T-cell (primary cell): ENCODE measurements around the gene TSPOAP1. TPM values are rescaled to one million over a fixed set of nuclear protein-coding genes. Genes with fewer than 3 reads are reported as not detected.

Source experiments
- ATAC-seq, 4 experiments: fragments of 200-7000 bp in 3 of 4; fragments of 150-1000 bp in 1 of 4; cut with Tn5 transposase; replicated peaks in 1 of 4; 1 replicate in 3 of 4; 2 replicates in 1 of 4; pipeline ENCODE4 v1.10.0; 2021; ENCODE audit warnings: moderate library complexity in 3 of 4, mild to moderate bottlenecking in 2 of 4, moderate number of reproducible peaks in 1 of 4
- CTCF ChIA-PET, 2 donors: fragments of 300-600 bp; sonication (Branson Sonifier 250); formaldehyde crosslinking; loops; one replicate each; lab custom pipeline; 2022; ENCODE audit warnings: antibody characterized with exemption in 2 of 2; lab: Charles Lee
- POLR2A ChIA-PET, 2 donors: fragments of 300-600 bp; sonication (Branson Sonifier 250); formaldehyde crosslinking; loops; one replicate each; lab custom pipeline; 2022; ENCODE audit warnings: antibody characterized with exemption in 2 of 2; lab: Charles Lee
- DNase-seq, 35 experiments: peaks; one replicate each; pipeline versions ENCODE4 v3.0.0 to v3.0.0-alpha.2; 2013 to 2023
- H3K27ac ChIP-seq: one replicate; pipeline ENCODE4 v1.5.1; 2013; ENCODE audit warnings: low read length
- H3K27me3 ChIP-seq, 2 experiments: replicated peaks in 1 of 2; 1 replicate in 1 of 2; 2 replicates in 1 of 2; pipeline versions ENCODE4 v1.6.1 to v1.7.0; 2013; ENCODE audit warnings: low read length in 1 of 2, mixed read lengths in 1 of 2; ENCODE audit not compliant: control insufficient read depth in 2 of 2, insufficient read depth in 2 of 2; ENCODE audit errors: extremely low read depth in 1 of 2
- H3K36me3 ChIP-seq, 2 donors: 1 replicate in 1 of 2; 2 replicates in 1 of 2; pipeline versions ENCODE4 v1.6.1 to v1.7.0; 2013; ENCODE audit warnings: low read length in 1 of 2; ENCODE audit not compliant: control insufficient read depth in 2 of 2, insufficient read depth in 1 of 2; ENCODE audit errors: extremely low read depth in 1 of 2
- H3K4me1 ChIP-seq, 2 experiments: 1 replicate in 1 of 2; 2 replicates in 1 of 2; pipeline versions ENCODE4 v1.6.1 to v1.7.0; 2013; ENCODE audit warnings: low read length in 2 of 2, mixed read lengths in 1 of 2; ENCODE audit not compliant: insufficient read depth in 2 of 2, control insufficient read depth in 1 of 2; ENCODE audit errors: extremely low read depth in 1 of 2
- H3K4me3 ChIP-seq, 2 donors: 1 replicate in 1 of 2; 2 replicates in 1 of 2; pipeline versions ENCODE4 v1.5.1 to v1.7.0; 2013; ENCODE audit warnings: mild to moderate bottlenecking in 2 of 2, low read length in 1 of 2, moderate library complexity in 1 of 2; ENCODE audit not compliant: control insufficient read depth in 1 of 2; ENCODE audit errors: extremely low read depth in 1 of 2
- H3K9me3 ChIP-seq: 2 replicates; pipeline ENCODE4 v1.7.0; 2013
- H3K27ac Mint-ChIP-seq, 2 donors: one replicate each; pipeline ENCODE4 v1.8.0; 2020 to 2021; ENCODE audit warnings: mild to moderate bottlenecking in 2 of 2, mixed read lengths in 2 of 2
- H3K27me3 Mint-ChIP-seq, 2 donors: one replicate each; pipeline ENCODE4 v1.8.0; 2021 to 2022; ENCODE audit warnings: mixed read lengths in 2 of 2
- H3K36me3 Mint-ChIP-seq: one replicate; pipeline ENCODE4 v1.8.0; 2021; ENCODE audit warnings: mixed read lengths
- H3K4me1 Mint-ChIP-seq, 3 donors: one replicate each; pipeline ENCODE4 v1.8.0; 2020 to 2022; ENCODE audit warnings: mixed read lengths in 3 of 3, mild to moderate bottlenecking in 1 of 3
- H3K4me3 Mint-ChIP-seq, 3 donors: one replicate each; pipeline ENCODE4 v1.8.0; 2020 to 2022; ENCODE audit warnings: mild to moderate bottlenecking in 3 of 3, mixed read lengths in 3 of 3, moderate library complexity in 3 of 3
- H3K9me3 Mint-ChIP-seq, 3 donors: one replicate each; pipeline ENCODE4 v1.8.0; 2020 to 2022; ENCODE audit warnings: mixed read lengths in 3 of 3
- WGBS: methylation state at CpG from one replicate; pipeline ENCODE4 v1.1.5; 2013; ENCODE audit warnings: missing lambda C conversion rate; ENCODE audit not compliant: insufficient coverage; 5-methylcytosine and 5-hydroxymethylcytosine counted together
- total RNA-seq, 35 experiments: library from RNA in 6 of 35; stranded (reverse) in 6 of 35; fragments of 120-200 nt in 1 of 35; gene quantifications; one replicate each; pipeline versions ENCODE4 v1.2.1 to v1.2.4 and lab custom pipeline; 2013 to 2026

The TSPOAP1 gene, protein sequence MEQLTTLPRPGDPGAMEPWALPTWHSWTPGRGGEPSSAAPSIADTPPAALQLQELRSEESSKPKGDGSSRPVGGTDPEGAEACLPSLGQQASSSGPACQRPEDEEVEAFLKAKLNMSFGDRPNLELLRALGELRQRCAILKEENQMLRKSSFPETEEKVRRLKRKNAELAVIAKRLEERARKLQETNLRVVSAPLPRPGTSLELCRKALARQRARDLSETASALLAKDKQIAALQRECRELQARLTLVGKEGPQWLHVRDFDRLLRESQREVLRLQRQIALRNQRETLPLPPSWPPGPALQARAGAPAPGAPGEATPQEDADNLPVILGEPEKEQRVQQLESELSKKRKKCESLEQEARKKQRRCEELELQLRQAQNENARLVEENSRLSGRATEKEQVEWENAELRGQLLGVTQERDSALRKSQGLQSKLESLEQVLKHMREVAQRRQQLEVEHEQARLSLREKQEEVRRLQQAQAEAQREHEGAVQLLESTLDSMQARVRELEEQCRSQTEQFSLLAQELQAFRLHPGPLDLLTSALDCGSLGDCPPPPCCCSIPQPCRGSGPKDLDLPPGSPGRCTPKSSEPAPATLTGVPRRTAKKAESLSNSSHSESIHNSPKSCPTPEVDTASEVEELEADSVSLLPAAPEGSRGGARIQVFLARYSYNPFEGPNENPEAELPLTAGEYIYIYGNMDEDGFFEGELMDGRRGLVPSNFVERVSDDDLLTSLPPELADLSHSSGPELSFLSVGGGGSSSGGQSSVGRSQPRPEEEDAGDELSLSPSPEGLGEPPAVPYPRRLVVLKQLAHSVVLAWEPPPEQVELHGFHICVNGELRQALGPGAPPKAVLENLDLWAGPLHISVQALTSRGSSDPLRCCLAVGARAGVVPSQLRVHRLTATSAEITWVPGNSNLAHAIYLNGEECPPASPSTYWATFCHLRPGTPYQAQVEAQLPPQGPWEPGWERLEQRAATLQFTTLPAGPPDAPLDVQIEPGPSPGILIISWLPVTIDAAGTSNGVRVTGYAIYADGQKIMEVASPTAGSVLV (N-terminal part only)
- total RNA-seq (10 to 100 TPM; 15.6 to 62.7 (median 19.9) TPM), total RNA-seq (lab: John Stamatoyannopoulos, UW) (36.8 to 105 (median 54.9) reads per million in 29 experiments)
- 19.2 TPM for total RNA-seq (2013)

GRCh38 chr17:58328195-58329034, at the start of gene TSPOAP1:
TSPOAP1 (minus strand) TSS chr17:58328795; CDS start chr17:58327920, 875 bp downstream.
- peaks cover 11 to 65% of the 10 kb centered on the region in 2 experiments for H3K4me1 ChIP-seq
- peaks cover 10 to 21% of the 10 kb centered on the region in 2 donors for H3K36me3 ChIP-seq
- H3K4me1 Mint-ChIP-seq, result peaks cover 44 to 67% (median 51%) of the 10 kb centered on the region in 3 donors
- peak in 32 of 35 experiments; percentile 30 to 85 (median 56) for DNase-seq
- peak within 1 kb of the TSS; percentile 57 to 90 for H3K4me3 ChIP-seq
- peak; percentile 6 to 23 (median 16) for ATAC-seq
- peak within 1 kb of the TSS; percentile 50 for H3K27ac ChIP-seq
- H3K27me3 Mint-ChIP-seq, result no peaks in the 10 kb centered on the region
- 0% methylated on average over 14 of the region's 23 CpGs for WGBS
- POLR2A ChIA-PET, result interaction anchor here (0.9 to 1.8 kb wide), 7 partner anchors 9 to 23 kb away, joined by 3 to 9 read pairs (median 5); partner anchors contain the start of gene SUPT4H1 (in 1 of the 2)
- H3K36me3 Mint-ChIP-seq, result peaks cover 22% of the 10 kb centered on the region
- CTCF ChIA-PET, result interaction anchor here (0.5 to 3.4 kb wide), 9 partner anchors 9 to 1035 kb away, joined by 3 to 38 read pairs (median 6); no protein-coding TSS in a partner anchor
- H3K9me3 Mint-ChIP-seq, result no peaks in the 10 kb centered on the region
- H3K9me3 ChIP-seq, result no peaks in the 10 kb centered on the region
- peaks cover 0 to 2% of the 10 kb centered on the region in 2 experiments for H3K27me3 ChIP-seq
- H3K27ac Mint-ChIP-seq, result peak within 1 kb of the TSS; percentile 93 to 96
- H3K4me3 Mint-ChIP-seq, result peak within 1 kb of the TSS; percentile 99 to 100 (median 100)

- Mint-ChIP-seq H3K4me1 (peaks cover 42 to 50% (median 43%) of the 10 kb centered on the region in 3 donors), H3K27ac (no peak overlapping the region), H3K36me3 (peaks cover 6% of the 10 kb centered on the region), H3K27me3 (no peaks in the 10 kb centered on the region), H3K4me3 (no peak overlapping the region), H3K9me3 (no peaks in the 10 kb centered on the region)
- Histone ChIP-seq H3K9me3 (no peaks in the 10 kb centered on the region), H3K36me3 (no peaks in the 10 kb centered on the region), H3K4me3 (no peak overlapping the region), H3K27me3 (no peaks in the 10 kb centered on the region), H3K4me1 (peaks cover 35 to 36% of the 10 kb centered on the region in 2 experiments), H3K27ac (no peak overlapping the region)
- DNase-seq (no peak), ATAC-seq (no peak)
- ChIA-PET POLR2A (no interaction called here), CTCF (no interaction called here)
- 88% methylated on average over 4 of the region's 5 CpGs for WGBS
Observed at GRCh38 chr17:58377661-58378060, 49.1 kb upstream of the TSPOAP1 start.

DNA sequence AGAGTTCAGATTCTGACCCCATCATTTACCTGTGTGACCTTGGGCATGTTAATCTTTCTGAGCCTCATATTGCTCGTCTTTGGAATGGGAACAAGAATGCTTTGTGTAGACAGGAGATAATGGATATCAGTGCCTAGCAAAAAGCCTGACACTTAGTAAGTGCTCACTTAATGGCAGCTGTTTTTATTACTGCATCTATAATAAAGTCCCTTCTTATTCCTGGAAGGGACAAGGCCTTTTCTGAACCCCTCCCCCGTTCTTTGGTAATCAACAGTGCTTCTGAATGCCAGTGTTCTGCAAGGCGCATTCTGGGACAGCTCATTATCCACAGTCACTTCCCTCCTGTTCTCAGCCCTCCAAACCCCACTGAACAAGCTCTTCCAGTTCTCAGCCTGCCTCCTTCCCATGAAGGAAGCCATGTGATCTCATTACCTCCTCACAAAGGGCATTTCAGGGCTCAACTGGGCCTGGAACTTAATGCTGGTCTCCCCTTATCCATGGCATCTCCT, 48.6 kb upstream of the TSPOAP1 start:
- CTCF ChIA-PET, result no interaction called here
- Histone ChIP-seq H3K4me3 (no peak overlapping the region), H3K27me3 (no peaks in the 10 kb centered on the region), H3K27ac (no peak overlapping the region), H3K36me3 (no peaks in the 10 kb centered on the region), H3K9me3 (no peaks in the 10 kb centered on the region), H3K4me1 (peaks cover 31 to 32% of the 10 kb centered on the region in 2 experiments)
- Mint-ChIP-seq H3K4me3 (no peak overlapping the region), H3K9me3 (no peaks in the 10 kb centered on the region), H3K27ac (no peak overlapping the region), H3K36me3 (peaks cover 8% of the 10 kb centered on the region), H3K4me1 (peaks cover 37 to 45% (median 38%) of the 10 kb centered on the region in 3 donors), H3K27me3 (no peaks in the 10 kb centered on the region)
- 100% methylated on average over 2 of the region's 3 CpGs for WGBS
- DNase-seq (no peak), ATAC-seq (no peak)
- POLR2A ChIA-PET, result no interaction called here

- Histone ChIP-seq H3K36me3 (no peaks in the 10 kb centered on the region), H3K9me3 (no peaks in the 10 kb centered on the region), H3K27me3 (no peaks in the 10 kb centered on the region), H3K4me3 (no peak overlapping the region), H3K4me1 (peaks cover 24 to 30% of the 10 kb centered on the region in 2 experiments), H3K27ac (no peak overlapping the region)
- no peak overlapping the region for H3K27ac Mint-ChIP-seq
- DNase-seq, result no peak
- CTCF ChIA-PET, result no interaction called here
- WGBS, result 89% methylated on average over 1 of the region's 4 CpGs
- POLR2A ChIA-PET, result no interaction called here
- no peaks in the 10 kb centered on the region for H3K27me3 Mint-ChIP-seq
- no peak for ATAC-seq
- H3K4me3 Mint-ChIP-seq, result no peak overlapping the region
- no peaks in the 10 kb centered on the region for H3K9me3 Mint-ChIP-seq
- H3K36me3 Mint-ChIP-seq, result peaks cover 8% of the 10 kb centered on the region
- peaks cover 32 to 39% (median 36%) of the 10 kb centered on the region in 3 donors for H3K4me1 Mint-ChIP-seq
Observed at GRCh38 chr17:58376472-58377000, 47.9 kb upstream of the TSPOAP1 start.

DNA sequence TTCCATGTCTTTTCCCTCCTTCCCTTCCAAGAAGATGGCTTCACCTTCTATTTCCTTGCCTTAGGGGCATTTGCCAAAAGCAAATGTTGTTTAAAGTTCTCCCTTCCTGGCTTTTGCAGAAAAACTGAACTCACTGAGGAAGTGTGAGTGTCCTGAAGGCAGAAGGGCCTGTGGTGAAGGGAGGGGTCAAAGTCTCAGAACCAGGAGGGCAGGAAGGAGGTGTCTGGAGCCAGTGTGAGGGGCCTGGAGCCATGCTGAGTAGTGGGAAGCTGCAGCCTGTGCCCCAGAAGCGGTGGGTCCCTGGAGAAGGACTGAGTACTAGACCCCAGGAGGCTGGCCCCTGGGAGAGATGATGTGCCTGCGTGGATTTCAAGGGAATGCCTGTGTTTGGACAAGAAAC, 47.2 kb upstream of the TSPOAP1 start:
- ChIA-PET CTCF (no interaction called here), POLR2A (no interaction called here)
- Histone ChIP-seq H3K4me1 (peaks cover 23 to 31% of the 10 kb centered on the region in 2 experiments), H3K9me3 (no peaks in the 10 kb centered on the region), H3K36me3 (no peaks in the 10 kb centered on the region), H3K27ac (no peak overlapping the region), H3K27me3 (no peaks in the 10 kb centered on the region), H3K4me3 (no peak overlapping the region)
- no peak overlapping the region for H3K4me3 Mint-ChIP-seq
- peaks cover 8% of the 10 kb centered on the region for H3K36me3 Mint-ChIP-seq
- H3K27me3 Mint-ChIP-seq, result no peaks in the 10 kb centered on the region
- 83% methylated on average over 2 of the region's 2 CpGs for WGBS
- no peaks in the 10 kb centered on the region for H3K9me3 Mint-ChIP-seq
- peaks cover 27 to 32% (median 31%) of the 10 kb centered on the region in 3 donors for H3K4me1 Mint-ChIP-seq
- no peak overlapping the region for H3K27ac Mint-ChIP-seq
- ATAC-seq, result no peak
- no peak for DNase-seq
